Measurements from ENCODE around the gene DYNLT1.
"Not testable (repeated sequence)": the region's sequence is repeated elsewhere in the genome, so short reads cannot be mapped to it uniquely, and the experiment has no call there.

The DYNLT1 gene

DNA sequence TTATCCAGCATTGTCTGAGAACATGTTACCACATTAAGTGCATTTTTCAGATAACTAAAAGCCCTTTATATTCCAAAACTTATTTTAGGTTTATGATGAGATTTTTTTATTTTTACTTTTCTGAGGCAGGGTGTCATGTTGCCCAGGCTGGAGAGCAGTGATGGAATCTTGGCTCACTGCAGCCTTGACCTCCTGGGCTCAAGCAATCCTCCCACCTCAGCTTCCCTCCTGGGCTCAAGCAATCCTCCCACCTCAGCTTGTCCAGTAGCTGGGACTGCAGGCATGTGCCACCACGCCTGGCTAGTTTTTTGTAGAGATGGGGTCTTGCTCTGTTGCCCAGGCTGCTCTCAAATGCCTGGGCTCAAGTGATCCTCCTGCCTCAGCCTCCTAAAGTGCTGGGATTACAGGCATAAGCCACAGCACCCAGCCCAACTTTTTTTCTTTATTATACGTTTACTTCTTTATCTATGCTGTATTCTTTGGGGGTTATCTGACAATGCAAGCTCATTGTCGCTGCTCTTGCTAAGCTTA, 6.2 kb downstream of the DYNLT1 start:
- no peak for DNase-seq

DNA sequence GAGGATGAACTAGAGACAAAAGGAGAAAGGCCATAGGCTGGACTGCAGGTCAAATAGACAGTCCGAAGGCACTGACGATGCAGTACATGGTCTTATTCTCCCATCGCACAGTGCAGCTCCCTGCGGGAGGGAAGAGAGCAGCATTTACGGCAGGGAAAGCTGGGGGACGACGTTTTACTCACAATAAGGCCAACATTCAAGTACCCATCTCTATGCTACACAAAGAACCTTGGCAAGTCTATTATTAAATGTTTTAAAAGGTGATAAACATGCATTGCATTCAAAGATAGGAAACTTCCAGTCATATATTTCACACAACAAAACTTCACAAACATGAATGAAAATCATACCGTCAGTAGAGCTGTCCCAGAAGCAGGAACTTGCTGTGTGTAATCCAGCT, 7.8 kb downstream of the DYNLT1 start:
- DNase-seq = no peak

DNA sequence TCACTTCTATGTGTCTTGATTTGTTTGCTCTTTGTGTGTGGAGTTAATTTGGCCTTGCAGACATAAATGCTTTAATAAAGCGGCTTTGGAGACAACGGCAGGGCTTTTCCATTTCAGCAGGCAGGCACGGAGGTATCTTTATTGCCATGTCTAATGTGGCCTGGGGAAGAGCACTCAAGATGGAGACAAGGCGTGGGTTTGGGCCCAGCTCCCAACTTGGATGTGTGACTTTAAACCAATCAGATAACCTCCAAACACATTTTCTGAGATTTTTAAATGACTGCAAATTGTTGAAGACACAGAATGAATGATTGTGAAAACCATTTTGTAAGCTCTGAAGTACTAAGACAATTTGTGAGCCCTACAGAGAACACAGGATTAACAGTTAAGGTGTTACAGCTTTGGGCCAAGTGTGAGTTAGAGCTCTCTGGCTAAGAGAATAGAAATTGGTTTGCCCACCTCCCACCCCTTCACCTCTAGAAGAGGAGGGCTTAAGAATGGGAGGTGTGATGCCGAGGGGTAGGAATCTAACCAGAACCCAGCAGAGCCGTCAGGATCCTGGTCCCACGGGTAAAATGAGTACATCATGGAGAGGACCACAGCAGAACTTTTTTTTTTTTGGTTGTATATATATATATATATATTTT, 9.0 kb downstream of the DYNLT1 start:
- DNase-seq = no peak

DNA sequence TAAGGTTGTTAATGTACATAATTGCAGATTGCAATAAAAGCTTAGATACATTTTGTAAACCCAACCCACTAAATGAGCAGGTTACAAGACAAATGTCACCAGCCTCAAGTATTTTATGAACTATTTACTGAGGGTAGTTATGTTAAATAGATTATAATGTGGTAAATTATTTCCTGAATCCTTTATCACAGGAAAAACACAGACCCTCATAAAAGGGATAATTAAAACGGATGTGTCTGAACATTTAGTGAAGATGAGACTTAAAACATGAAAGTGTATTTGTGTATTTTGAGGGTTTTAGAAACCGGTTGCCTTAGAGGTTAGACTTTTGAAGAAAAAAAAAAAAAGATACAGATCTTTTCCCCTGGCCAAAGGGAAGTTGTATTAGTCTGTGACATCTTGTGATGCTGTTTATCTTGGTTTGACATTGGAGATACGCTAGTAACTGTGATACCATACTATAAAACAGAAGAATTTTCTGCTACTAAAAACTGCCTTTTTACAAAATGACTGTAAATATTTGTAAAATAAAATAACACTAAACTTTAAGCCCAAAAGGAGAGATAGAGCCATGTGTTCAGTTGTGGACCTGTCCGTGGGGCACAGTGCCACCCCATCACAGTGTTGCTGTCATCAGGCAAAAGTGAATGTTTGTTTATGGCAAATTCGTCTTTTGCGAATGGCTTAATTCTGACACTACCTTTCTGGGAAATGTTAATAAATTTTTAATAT, 9.7 kb downstream of the DYNLT1 start:
- DNase-seq = no peak

DNA sequence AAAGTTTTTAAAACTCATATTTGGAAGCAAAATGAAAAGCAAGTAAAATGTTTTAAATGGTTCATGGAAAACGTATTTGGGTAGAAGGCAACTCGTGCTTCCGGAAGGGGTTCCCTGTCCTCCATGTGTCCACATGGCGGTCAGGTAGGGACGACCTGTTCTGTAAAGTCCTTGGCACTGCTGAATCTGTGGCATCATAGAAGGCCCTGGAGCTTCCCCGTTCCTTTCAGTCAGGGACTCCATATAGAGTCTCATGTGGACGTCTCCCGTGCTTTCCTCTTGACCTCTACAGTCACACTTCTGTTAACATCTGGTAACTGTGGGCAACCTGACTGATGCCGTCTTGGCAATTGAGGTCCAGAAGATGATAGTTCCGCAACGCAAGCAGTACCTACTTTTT, 11.4 kb downstream of the DYNLT1 start:
- DNase-seq = no peak

DNA sequence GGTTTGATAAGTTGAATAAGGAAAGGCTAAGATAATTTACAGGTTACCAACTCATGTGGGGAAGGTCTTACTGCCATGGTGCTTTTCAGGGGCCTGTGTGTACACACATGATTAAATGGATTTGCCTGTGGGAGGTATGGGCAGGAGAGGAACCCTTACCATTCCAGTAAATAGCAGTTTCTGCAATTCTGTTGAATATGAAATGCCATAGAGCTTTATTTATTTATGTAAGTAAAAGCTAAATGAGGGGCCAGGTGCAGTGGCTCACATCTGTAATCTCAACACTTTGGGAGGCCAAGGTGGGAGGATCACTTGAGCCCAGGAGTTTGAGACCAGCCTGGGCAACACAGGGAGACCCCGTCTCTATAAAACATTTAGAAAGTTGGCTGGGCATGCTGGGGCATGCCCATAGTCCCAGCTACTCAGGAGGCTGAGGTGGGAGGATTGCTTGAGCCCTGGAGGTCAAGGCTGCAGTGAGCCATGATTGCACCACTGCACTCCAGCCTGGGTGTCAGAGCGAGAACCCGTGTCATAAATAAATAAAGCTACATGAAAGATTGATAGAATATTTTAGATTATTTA, 11.9 kb downstream of the DYNLT1 start:
- not testable (repeated sequence) for DNase-seq

DNA sequence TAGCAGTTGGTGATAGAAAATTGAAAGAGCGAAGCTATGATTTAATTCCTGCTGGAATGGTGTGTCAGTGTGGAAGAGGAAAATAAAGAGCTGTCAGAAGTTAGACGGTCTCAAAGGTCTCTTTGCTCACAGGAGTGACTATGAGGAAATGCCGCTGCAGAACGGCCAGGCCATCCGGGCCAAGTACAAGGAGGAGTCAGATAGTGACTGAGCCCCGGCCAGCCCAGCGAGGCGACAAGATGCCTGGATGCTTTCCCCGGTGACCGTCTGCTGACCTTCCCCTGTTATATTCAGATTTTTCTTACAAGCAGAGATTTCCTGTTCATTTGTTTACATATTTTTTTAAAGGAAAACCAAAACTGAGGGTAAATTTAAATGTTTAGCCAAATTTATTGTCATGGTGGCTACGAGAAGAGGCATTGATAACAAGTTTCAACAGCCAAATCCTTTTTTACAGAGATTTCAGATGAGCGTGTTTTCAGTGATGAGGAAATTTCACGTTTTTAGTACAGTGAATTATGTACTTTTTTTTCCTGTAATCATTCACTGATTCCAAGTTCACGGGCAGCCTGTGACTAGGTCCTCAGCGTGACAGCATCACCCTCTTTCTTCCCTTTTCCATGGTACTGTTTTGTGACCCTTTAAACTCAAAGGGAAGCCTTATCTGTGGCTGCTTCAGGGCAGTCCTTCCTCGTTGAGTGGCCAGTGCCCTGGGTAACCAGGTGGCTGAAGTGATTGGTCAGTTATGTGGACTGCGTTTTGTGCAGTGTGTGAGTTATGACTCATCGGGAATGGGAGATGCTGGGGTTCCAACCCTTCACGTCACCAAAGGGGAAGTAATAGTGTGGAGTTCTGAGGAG, 12.6 kb downstream of the DYNLT1 start:
- DNase-seq = no peak

DNA sequence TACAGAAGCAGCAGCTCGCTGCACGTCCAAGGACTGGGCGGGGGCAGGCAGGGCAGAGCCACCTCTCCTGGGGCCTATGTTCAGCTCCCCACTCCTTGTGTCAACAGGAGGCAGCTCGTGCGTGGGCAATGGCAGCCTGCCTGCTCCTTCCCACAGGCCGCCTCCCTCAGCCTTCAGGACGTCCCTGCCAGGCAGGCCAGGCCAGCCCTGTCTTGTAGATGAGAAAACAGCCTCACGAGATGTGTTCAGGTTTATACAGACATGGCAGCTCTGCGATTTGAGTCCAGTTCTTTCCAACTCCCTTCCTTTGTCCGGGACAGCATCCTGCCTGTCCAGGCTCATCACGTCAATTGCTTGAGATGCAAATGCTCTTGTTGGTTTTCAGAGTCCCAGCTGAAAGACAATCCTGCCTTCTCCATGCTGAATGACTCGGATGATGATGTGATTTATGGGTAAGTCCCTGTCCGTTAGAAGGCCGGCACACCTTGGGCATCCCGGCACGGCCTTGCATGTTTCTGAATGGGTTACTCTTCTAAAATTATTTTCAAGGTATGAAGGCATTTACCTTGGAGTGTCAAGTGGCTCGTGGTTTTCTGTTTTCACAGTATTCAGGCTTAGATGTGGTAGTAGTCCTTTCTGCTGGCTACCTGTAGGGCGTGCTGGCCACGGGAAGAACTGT, 13.5 kb downstream of the DYNLT1 start:
- no peak for DNase-seq

DNA sequence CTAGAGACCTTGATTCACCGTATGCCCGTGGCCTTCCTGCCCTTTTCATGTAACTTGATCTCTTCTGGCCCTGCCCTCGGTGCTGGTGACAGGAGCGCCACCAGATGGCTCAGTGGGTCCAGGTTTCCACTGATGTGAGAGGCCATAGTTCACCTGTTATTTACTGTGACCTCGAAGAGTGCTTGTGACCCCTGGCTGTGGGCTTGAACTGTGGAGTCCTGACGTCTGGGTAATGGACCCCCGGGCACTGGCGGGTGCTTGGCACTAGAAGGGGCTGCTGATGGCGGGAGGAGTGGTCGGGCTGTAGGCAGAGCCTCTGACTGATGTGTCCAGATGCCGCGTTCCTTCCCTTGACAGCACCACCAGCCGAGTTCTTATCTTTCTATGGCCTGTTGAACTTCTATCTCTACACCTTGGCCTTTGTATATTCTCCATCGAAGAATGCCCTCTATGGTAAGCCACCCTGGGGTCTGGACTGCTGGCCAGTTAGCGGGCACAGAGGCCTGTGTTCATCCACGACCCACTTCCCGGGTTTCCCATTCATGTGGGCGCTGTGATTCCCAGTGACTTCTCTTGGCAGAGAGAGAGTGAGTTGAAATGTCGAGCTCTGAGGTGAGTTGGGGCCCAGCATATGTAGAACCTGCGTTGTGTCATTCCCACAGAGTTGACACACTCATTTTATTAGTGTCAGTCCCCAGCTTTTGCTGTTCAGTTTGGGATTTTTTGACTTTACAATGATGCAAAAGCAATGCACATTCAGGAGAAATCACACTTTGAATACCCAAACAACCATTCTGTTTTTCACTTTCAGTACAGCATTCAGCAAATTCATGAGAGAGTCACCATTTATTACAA, 14.9 kb downstream of the DYNLT1 start:
- DNase-seq = peak; percentile 32

DNA sequence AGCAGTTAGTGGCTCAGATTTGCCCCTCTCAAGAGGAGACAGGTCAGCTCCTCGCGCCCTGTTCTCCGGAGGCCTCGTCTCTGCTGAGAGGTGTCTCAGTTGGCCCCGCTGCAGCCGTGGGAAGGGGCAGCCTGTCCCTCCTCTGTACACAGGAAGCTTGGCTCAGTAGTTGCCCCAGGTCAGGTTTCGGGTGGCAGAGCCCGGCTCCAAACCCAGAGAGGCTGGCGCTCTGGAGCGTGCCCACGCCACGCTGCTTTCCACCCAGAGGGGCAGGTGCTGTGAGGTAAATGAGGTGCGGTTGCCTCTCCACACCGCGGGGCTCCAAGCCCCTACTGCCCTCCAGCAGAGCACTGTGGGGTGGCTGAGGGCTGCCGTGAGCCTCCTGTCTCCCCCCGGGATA, 16.0 kb downstream of the DYNLT1 start:
- DNase-seq = no peak

DNA sequence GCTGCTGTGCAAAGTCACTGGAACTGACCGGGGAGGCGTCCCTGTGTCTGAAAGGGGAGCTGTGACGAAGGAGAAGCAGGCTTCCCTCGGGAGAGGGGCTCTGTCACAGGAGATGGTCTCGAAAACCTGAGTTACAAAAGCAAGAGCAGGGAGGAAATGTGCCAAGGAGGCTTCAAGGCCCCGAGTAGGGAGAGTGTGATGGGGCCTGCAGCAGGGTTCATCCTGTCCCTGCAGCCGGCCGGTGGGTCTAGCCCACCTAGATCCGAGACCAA, 16.7 kb downstream of the DYNLT1 start:
- DNase-seq = no peak

DNA sequence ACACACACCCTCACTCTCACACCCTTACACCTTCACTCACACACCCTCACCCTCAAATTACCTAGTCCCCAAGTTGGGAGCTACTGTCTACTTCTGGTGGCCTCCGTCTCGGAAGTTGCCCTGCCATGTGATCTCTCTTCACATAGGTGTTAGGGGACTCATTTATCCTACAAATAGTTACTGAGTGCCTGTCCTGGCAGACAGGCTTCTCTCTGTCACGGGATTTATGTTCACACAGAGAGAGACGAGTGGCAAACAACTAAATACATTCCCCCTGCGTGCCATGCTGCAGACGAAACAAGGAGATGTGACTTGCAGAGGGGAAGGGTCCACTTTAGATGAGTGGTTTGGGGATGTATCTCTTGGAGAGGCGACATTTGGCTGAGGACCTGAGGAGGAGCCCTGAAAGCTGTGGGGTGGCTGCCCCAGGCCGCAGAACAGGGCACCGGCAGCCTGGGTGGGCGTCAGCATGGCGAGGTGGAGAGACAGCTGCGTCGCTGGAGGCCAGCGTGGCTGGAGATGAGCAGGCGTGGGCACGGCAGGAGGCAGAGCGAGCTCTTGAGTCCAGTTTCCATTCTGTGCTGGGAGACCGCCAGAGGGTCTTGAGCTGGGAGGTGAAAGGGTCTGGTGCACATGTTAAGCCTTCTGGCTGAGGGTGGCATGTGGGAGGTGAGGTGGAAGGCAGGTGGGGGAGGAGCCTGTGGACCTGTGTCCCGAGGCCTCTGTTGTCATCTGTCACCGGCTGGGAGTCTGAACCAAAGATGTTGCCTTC, 17.2 kb downstream of the DYNLT1 start:
- DNase-seq = no peak

DNA sequence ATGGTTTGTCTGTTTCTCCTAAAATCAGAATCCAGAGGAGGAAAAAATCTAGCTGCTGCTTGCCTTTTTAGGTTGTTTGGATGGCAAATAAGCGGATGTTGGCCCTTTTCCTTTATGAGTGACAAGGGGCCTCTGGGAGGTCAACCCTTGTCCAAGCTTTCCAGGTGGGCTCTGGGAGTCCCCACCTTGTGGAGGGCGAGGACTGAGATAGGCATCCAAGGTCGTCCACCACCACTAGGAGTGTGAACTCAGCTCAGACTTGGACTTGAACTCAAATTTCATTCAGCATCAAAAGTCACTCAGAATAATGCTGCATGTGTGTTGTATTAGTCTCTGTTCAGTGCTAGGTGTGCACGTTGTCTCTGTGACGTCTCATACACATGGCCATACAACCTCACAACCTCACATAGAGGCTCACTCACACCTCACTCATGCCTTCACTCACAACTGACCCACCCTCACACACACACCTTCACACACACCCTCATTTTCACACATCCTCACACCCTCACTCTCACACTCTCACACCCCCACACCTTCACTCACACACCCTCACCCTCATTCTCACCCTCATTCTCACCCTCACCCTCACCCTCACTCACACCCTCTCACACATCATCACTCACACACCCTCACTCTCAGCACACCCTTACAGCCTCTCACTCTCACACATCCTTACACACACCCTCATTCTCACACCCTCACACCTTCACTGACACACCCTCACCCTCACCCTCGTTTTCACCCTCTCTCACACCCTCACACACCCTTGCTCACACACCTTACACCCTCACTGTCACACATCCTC, 18.0 kb downstream of the DYNLT1 start:
- no peak for DNase-seq

DNA sequence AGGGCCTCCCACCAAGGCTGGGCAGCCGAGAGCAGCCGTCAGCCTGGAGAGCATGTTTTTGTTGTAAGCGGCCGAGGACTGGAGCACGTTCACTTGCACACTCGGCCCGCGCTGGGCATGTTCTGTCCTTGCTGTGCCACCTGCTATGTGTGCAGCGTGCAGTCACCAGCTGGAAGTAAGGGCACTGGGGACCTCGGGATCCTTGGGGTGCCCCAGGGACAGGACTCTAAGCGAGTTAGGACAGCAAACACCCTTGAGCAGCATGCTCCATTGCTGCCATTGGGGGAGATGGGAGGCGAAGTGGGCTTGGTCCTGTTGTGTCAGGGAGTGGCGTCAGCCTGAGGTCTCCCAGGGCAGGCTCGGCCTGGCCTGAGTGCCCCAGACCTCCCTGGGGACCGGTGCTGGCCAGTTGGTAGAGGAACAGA, 18.6 kb downstream of the DYNLT1 start:
- DNase-seq = no peak

DNA sequence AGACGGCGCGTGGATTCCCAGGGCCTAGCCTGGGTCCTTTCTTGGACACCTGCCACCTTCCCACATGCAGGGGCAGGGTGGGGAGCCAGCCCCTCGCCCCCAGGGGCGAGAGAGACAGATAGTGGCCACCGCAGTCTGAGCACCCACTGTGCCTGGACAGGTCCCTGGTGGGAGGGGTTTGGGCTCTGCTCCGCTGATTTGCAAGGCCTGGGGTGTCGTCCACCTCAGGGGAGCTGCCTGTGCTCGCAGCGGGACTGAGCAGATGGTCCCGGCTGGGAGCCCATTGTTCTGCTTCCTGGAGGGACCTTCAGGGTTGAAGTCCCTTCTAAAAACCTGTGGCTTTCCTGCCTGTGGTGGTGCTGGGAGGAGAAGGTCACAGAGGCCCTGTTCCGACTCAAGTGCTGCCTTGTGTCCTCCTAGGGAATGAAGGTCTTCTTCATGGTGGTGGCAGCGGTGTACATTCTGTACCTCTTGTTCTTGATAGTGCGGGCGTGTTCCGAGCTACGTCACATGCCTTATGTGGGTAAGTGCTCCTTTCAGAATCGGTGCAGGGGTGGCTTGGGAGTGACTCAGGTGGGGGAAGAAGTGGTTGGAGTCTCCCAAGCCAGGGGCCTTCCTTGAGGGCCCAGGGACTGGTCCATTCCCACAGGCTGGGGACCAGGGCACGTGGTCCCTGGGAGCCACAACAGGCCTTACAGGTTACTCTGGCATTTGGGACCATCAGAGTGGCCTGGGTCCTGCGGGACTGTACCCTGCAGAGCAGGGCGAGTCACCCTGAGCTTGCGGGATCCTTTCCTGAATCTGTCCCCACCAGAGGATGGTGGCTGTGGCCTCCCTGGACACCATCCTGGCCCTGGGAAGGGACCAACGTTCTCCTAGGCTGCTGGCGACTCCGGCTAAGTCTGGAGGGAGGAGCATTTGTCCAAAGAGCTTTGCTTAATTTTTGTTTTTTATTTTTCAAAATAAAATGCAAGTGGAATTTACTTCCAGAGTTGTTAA, 19.6 kb downstream of the DYNLT1 start:
- no peak for DNase-seq

DNA sequence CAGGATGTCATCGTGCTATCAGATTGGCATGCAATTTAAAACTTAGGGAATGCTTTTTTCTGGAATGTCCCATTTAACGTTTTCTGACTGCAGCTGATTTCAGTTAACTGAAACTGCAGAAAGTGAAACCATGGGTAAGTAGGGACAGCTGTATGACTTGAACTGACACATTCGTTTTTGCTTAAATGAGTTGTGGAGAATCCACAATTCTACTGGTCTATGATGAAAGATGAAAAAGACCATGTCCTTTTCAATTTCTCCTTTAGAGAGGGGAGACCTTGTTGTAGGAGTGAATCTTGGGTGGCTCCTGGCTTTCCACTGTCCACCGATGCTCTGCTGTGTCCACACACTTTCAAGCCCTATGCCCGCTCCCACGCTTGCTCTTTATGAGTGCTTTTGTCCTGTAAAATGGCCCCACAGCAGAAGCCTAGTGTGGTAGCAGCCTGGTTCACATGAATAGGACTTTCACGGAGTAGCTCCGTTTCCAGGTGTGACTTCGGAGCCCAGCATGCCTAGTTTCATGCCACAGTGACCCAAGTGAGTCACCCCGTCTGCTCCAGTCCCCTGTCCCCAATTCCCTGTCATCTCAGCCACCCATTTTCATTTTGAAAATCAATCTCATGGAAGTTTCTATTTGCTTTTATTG, 21.9 kb downstream of the DYNLT1 start:
- DNase-seq = no peak

DNA sequence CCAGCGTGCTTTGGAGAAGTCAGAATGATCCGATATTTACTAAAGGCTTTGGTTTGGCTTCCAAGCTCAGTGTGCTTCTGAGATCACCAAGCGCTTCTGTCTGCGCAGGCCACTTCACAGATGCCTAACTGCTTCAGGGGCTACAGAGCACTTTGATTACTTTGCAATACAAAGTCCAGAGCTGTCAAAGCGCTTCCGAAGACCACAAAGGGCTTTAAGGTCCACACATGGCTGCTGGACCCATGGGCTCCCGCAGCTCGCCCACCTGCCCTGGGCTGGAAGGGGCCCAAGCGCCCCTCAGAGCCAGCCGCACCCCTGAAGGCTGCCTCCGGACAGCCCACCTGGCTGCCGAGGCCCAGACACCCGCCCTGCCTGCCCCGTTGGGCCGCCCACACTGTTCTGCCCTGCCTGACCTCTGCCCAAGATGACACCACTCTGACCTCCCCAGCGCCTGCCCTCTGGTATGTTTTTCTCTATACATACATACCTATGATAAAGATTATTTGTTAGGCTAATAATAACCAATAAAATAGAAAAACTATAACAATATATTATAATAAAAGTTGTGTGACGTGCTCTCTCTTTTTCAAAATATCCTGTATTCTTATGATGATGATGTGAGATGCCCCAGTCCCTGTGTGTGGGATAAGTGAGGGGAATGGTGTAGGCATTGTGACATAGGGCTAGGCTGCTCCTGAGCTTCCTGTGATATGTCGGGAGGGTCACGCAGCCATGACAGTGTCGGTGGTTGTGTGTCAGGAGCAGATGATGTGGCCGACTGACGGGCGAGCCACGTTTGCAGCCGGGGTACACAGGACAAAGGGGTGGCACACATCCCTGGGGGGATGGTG, 22.6 kb downstream of the DYNLT1 start:
- no peak for DNase-seq
